Measurements from ENCODE around the gene ACTG1.

Gene ACTG1

GRCh38 chr17:81494626-81495377 is 17.8 kb downstream of the ACTG1 start:
- no peak for DNase-seq (ENCODE audit: low read depth)

- no peak for DNase-seq (ENCODE audit: low read depth)
These were observed 19.2 kb downstream of the ACTG1 start for GRCh38 chr17:81493198-81494038.

- no peak for DNase-seq (ENCODE audit: low read depth)
These were observed 19.9 kb downstream of the ACTG1 start for GRCh38 chr17:81492706-81493105.

GRCh38 chr17:81492202-81492601 is 20.4 kb downstream of the ACTG1 start:
- DNase-seq (ENCODE audit: low read depth): no peak

GRCh38 chr17:81491761-81492160 is 20.8 kb downstream of the ACTG1 start:
- no peak for DNase-seq (ENCODE audit: low read depth)

- no peak for DNase-seq (ENCODE audit: low read depth)
These were observed 21.4 kb downstream of the ACTG1 start for GRCh38 chr17:81491181-81491581.

GRCh38 chr17:81489998-81490992 is 22.3 kb downstream of the ACTG1 start:
- DNase-seq (ENCODE audit: low read depth): no peak

GRCh38 chr17:81489012-81489997 is 23.3 kb downstream of the ACTG1 start:
- DNase-seq (ENCODE audit: low read depth): no peak

- no peak for DNase-seq (ENCODE audit: low read depth)
These were observed 24.2 kb downstream of the ACTG1 start for GRCh38 chr17:81488276-81488860.

- DNase-seq (ENCODE audit: low read depth): peak; percentile 71
These were observed 24.9 kb downstream of the ACTG1 start for GRCh38 chr17:81487487-81488275.

GRCh38 chr17:81487089-81487486 is 25.5 kb downstream of the ACTG1 start:
- DNase-seq (ENCODE audit: low read depth): no peak

- no peak for DNase-seq (ENCODE audit: low read depth)
These were observed 26.3 kb downstream of the ACTG1 start for GRCh38 chr17:81486199-81486810.

- DNase-seq (ENCODE audit: low read depth): peak; percentile 81
These were observed 28.2 kb downstream of the ACTG1 start for GRCh38 chr17:81484195-81484979.

- no peak for DNase-seq (ENCODE audit: low read depth)
These were observed 28.8 kb downstream of the ACTG1 start for GRCh38 chr17:81483862-81484194.

GRCh38 chr17:81483085-81483861 is 29.3 kb downstream of the ACTG1 start:
- DNase-seq (ENCODE audit: low read depth): no peak

- no peak for DNase-seq (ENCODE audit: low read depth)
These were observed 29.9 kb downstream of the ACTG1 start for GRCh38 chr17:81482673-81483072.

GRCh38 chr17:81481815-81482505 is 30.6 kb downstream of the ACTG1 start:
- no peak for DNase-seq (ENCODE audit: low read depth)
